HT-29 (cell line): ENCODE data around the gene ARL15. TPM values are rescaled to one million over a fixed set of nuclear protein-coding genes. Genes with fewer than 3 reads are reported as not detected.

Experiments used
- DNase-seq: peaks from one replicate; pipeline ENCODE4 v3.0.0-alpha.2; 2015; ENCODE audit warnings: low spot score
- total RNA-seq: library from RNA; depleted of rRNA; stranded (reverse); fragments of >200 nt; shearing (Covaris generic); gene quantifications from 2 replicates; pipeline ENCODE4 v1.2.3, GENCODE V29; 2014

The ARL15 gene
- total RNA-seq, 1 experiment from 2014 or later, result 27.9 TPM

- DNase-seq, result peak; percentile 66
Observed at GRCh38 chr5:54249210-54250028, 61.0 kb downstream of the ARL15 start.

- no peak for DNase-seq
Observed at GRCh38 chr5:54247226-54247625, 63.1 kb downstream of the ARL15 start.

GRCh38 chr5:54243483-54244080 lies 66.8 kb downstream of the ARL15 start:
- peak; percentile 69 for DNase-seq

- DNase-seq, result no peak
Observed at GRCh38 chr5:54242297-54242696, 68.1 kb downstream of the ARL15 start.

GRCh38 chr5:54234304-54234933 lies 76.0 kb downstream of the ARL15 start:
- DNase-seq, result peak; percentile 38

- DNase-seq, result no peak
Observed at GRCh38 chr5:54230936-54231685, 79.3 kb downstream of the ARL15 start.

- peak; percentile 81 for DNase-seq
Observed at GRCh38 chr5:54229041-54229780, 81.2 kb downstream of the ARL15 start.

- no peak for DNase-seq
Observed at GRCh38 chr5:54227759-54228158, 82.6 kb downstream of the ARL15 start.

GRCh38 chr5:54227109-54227508 lies 83.3 kb downstream of the ARL15 start:
- no peak for DNase-seq

- no peak for DNase-seq
Observed at GRCh38 chr5:54226215-54226614, 84.2 kb downstream of the ARL15 start.

GRCh38 chr5:54224103-54224826 lies 86.1 kb downstream of the ARL15 start:
- DNase-seq, result no peak

GRCh38 chr5:54222336-54222735 lies 88.0 kb downstream of the ARL15 start:
- DNase-seq, result no peak

- no peak for DNase-seq
Observed at GRCh38 chr5:54221135-54221534, 89.2 kb downstream of the ARL15 start.

GRCh38 chr5:54220230-54221040 lies 89.9 kb downstream of the ARL15 start:
- DNase-seq, result no peak

- DNase-seq, result peak; percentile 84
Observed at GRCh38 chr5:54217826-54218503, 92.4 kb downstream of the ARL15 start.

GRCh38 chr5:54215233-54215736 lies 95.1 kb downstream of the ARL15 start:
- DNase-seq, result no peak

GRCh38 chr5:54214722-54215121 lies 95.7 kb downstream of the ARL15 start:
- DNase-seq, result no peak

GRCh38 chr5:54212331-54212730 lies 98.0 kb downstream of the ARL15 start:
- no peak for DNase-seq

- DNase-seq, result no peak
Observed at GRCh38 chr5:54211912-54212311, 98.5 kb downstream of the ARL15 start.
